ENCODE results near the gene IRF2. TPM values are rescaled to one million over a fixed set of nuclear protein-coding genes. Genes with fewer than 3 reads are reported as not detected.

The IRF2 gene
- total RNA-seq, 6 experiments from 2014 or later, result 13.4 to 24.0 (median 19.7) TPM

DNA sequence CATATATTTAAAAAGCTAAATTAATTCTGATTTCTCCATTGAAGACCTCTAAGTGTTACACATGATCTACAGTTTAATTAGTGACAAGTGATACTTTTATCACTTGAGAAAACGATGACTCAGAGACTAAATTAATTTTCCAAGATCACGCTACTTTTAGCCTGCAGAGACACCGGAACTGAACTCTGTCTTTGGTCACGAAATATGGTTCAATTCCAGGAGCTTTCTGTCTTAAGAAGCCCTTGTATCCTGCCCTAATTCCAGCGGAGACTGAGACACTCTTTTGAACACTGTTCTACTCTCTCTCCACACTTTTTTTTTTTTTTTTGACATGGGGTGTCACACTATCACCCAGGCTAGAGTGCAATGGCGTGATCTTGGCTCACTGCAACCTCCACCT is 63.6 kb downstream of the IRF2 start:
- H3K36me3 Mint-ChIP-seq (ENCODE audit: low read depth), result peaks cover 38% of the 10 kb centered on the region
- no peak overlapping the region for H3K27ac Mint-ChIP-seq
- DNase-seq, result no peak
- TF ChIP-seq, protein P1, sequence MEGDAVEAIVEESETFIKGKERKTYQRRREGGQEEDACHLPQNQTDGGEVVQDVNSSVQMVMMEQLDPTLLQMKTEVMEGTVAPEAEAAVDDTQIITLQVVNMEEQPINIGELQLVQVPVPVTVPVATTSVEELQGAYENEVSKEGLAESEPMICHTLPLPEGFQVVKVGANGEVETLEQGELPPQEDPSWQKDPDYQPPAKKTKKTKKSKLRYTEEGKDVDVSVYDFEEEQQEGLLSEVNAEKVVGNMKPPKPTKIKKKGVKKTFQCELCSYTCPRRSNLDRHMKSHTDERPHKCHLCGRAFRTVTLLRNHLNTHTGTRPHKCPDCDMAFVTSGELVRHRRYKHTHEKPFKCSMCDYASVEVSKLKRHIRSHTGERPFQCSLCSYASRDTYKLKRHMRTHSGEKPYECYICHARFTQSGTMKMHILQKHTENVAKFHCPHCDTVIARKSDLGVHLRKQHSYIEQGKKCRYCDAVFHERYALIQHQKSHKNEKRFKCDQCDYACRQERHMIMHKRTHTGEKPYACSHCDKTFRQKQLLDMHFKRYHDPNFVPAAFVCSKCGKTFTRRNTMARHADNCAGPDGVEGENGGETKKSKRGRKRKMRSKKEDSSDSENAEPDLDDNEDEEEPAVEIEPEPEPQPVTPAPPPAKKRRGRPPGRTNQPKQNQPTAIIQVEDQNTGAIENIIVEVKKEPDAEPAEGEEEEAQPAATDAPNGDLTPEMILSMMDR (IDR thresholded peaks at IDR 0.05), result no peak
- no peaks in the 10 kb centered on the region for H3K9me3 Mint-ChIP-seq
- H3K4me1 Mint-ChIP-seq (ENCODE audit: low read depth), result peaks cover 34% of the 10 kb centered on the region
- no peak overlapping the region for H3K4me3 Mint-ChIP-seq
- peaks cover 1% of the 10 kb centered on the region; the same call in 1 of the 2 replicates for H3K27me3 Mint-ChIP-seq (ENCODE audit: insufficient read depth)

DNA sequence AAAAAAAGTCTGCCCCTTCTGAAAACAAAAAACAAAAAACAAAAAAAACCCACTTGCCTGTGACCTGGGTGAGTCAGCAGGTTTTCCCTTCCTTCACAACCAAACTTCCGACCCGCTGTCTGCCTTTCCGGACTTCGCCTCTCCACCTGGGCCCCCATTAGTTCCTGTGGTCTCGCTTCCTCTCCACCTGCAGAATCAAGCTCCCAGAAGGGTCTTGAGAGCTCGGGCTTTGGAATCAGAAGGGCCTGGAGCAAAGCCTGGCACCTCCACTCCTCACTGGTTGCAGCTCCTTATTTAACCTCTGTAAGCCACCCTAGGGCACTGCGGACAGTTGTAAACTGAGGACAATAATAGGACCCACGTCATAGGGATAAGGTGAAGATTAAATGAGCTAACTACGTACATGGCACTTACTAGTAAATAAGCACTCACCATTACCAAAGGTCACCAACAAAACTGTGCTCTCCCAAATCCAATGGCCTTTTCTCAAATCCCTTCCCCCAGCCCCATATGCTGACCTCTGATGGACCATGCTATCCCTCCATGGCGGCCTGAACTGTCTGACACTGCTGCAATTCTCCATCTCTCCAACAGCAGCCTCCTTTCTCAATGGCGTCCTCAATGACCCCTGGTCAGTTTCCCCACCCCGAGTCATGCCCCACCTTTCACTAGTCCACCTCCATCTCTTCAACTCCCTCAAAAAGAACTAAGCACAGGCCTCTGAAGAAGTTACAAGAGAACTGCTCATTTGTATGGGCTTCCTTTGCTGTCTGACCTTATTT is 64.2 kb downstream of the IRF2 start:
- peak overlapping the region; percentile 45; the same call in 1 of the 2 replicates for H3K27ac Mint-ChIP-seq
- TF ChIP-seq, protein P1 (IDR thresholded peaks at IDR 0.05), result no peak
- peaks cover 34% of the 10 kb centered on the region for H3K4me1 Mint-ChIP-seq (ENCODE audit: low read depth)
- H3K9me3 Mint-ChIP-seq, result no peaks in the 10 kb centered on the region
- DNase-seq, result no peak
- H3K27me3 Mint-ChIP-seq (ENCODE audit: insufficient read depth), result peaks cover 1% of the 10 kb centered on the region; the same call in 1 of the 2 replicates
- H3K36me3 Mint-ChIP-seq (ENCODE audit: low read depth), result peaks cover 39% of the 10 kb centered on the region
- H3K4me3 Mint-ChIP-seq, result no peak overlapping the region

DNA sequence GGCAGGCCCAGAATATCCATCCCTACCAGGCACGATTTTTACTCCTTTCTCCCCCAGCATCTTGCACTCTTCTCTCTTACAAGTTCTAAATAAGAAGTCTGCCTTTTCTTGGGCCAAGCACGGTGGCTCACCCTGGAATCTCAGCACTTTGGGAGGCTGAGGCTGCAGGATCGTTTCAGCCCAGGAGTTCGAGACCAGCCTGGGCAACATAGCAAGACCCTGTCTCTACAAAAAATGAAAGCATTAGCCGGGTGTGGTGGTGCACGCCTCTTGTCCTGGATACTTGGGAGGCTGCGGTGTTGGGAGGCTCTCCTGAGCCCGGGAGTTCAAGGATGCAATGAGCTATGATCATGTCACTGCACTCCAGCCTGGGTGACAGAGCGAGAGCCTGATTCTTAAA is 64.8 kb downstream of the IRF2 start:
- H3K27me3 Mint-ChIP-seq (ENCODE audit: insufficient read depth), result peaks cover 1% of the 10 kb centered on the region; the same call in 1 of the 2 replicates

DNA sequence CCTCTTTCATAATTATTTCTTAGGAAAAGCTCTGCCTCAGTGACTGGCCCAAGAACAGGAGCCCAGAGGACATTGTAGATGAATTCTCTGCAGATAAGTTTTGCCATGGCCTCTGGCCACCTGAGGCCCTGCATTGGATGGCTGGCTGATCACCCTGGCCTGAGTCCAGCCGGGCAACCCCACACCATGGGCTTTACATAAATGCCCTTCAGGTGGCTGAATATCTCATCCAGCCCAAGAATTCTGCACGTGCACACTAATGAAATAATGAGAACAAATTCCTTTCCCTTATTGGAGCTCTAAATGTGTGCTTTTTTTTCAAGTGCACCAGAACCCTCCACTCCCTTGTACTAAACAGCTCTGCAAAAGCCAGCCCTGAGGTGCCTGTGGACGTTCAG is 65.7 kb downstream of the IRF2 start:
- Mint-ChIP-seq H3K9me3 (no peaks in the 10 kb centered on the region), H3K4me1 (ENCODE audit: low read depth) (peaks cover 36% of the 10 kb centered on the region), H3K27ac (peak overlapping the region; percentile 79), H3K4me3 (no peak overlapping the region), H3K27me3 (ENCODE audit: insufficient read depth) (no peaks in the 10 kb centered on the region; the same call in 1 of the 2 replicates), H3K36me3 (ENCODE audit: low read depth) (peaks cover 37% of the 10 kb centered on the region)
- no peak for DNase-seq
- TF ChIP-seq, protein P1 (IDR thresholded peaks at IDR 0.05), result no peak

More for the DNA sequence above, 64.8 kb downstream of the IRF2 start:
- no peak overlapping the region for H3K27ac Mint-ChIP-seq
- no peak overlapping the region for H3K4me3 Mint-ChIP-seq
- peaks cover 37% of the 10 kb centered on the region for H3K36me3 Mint-ChIP-seq (ENCODE audit: low read depth)
- H3K4me1 Mint-ChIP-seq (ENCODE audit: low read depth), result peaks cover 34% of the 10 kb centered on the region
- no peak for DNase-seq
- H3K9me3 Mint-ChIP-seq, result no peaks in the 10 kb centered on the region
- TF ChIP-seq, protein P1 (IDR thresholded peaks at IDR 0.05), result no peak

DNA sequence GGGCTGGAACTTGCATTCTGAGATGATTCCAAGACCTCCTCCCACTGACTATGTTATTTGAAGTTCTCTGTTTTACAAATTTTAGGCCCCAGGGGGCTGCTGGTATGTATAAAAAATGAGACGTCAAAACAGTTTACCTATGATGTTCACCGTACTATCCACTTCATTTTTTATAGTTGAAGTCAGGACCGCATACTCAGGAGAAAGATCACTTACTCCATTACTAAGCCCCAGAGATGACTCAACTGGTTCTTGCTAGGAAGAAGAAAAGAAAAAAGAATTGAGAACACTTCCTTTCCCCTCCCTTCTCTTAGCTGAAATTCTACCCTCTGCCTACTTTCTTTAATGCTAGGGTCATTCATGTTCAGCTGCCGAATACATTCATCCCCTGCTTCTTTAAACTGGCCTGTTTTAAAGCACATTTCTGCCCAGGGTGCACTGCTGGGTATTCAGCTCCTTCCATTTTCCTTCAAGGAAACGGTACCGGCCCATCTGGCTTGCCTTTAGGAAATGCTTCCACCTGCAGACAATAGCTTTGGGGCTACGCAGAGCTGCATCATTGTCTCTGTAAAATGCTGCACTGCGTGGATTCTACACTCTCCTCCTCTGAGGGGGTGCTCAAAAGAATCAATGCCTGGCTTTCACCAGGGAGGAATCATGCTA is 66.2 kb downstream of the IRF2 start:
- Mint-ChIP-seq H3K36me3 (ENCODE audit: low read depth) (peaks cover 41% of the 10 kb centered on the region), H3K4me1 (ENCODE audit: low read depth) (peaks cover 41% of the 10 kb centered on the region), H3K9me3 (no peaks in the 10 kb centered on the region), H3K27ac (peak overlapping the region; percentile 79), H3K4me3 (no peak overlapping the region), H3K27me3 (ENCODE audit: insufficient read depth) (no peaks in the 10 kb centered on the region)
- peak; percentile 77 for DNase-seq
- TF ChIP-seq, protein P1 (IDR thresholded peaks at IDR 0.05), result no peak

All from HFFc6 (cell line).